GM06990 (cell line): ENCODE measurements around the gene YTHDF1.

Experiments used
- DNase-seq: peaks from one replicate; pipeline ENCODE4 v3.0.0-alpha.2; 2011; ENCODE audit not compliant: insufficient read length; ENCODE audit errors: extremely low read depth
- H3K27me3 ChIP-seq: replicated peaks from 2 replicates; pipeline ENCODE4 v1.6.0; 2011; ENCODE audit warnings: low read length; ENCODE audit not compliant: control insufficient read depth, insufficient read depth
- H3K36me3 ChIP-seq: 2 replicates; pipeline ENCODE4 v1.5.1; 2011; ENCODE audit warnings: low read length; ENCODE audit not compliant: control insufficient read depth, insufficient read depth
- H3K4me3 ChIP-seq: replicated peaks from 2 replicates; pipeline ENCODE4 v1.5.1; 2011; ENCODE audit warnings: low read depth, mild to moderate bottlenecking, control low read depth, low read length
- CTCF ChIP-seq: IDR thresholded peaks from 2 replicates; pipeline ENCODE4 v1.5.1; 2011; ENCODE audit warnings: low read length, control low read depth, mild to moderate bottlenecking, inconsistent platforms; ENCODE audit not compliant: insufficient read depth, poor library complexity, severe bottlenecking

Gene YTHDF1

GRCh38 chr20:63240004-63240403 lies 24.1 kb upstream of the YTHDF1 start:
- DNase-seq, result no peak
- TF ChIP-seq CTCF, result no peak
- H3K4me3 ChIP-seq, result no peak overlapping the region
- no peaks in the 10 kb centered on the region; the same call in 1 of the 2 replicates for H3K27me3 ChIP-seq
- no peaks in the 10 kb centered on the region for H3K36me3 ChIP-seq

GRCh38 chr20:63239431-63239830 lies 23.5 kb upstream of the YTHDF1 start:
- no peaks in the 10 kb centered on the region; the same call in 1 of the 2 replicates for H3K27me3 ChIP-seq
- H3K36me3 ChIP-seq, result no peaks in the 10 kb centered on the region
- DNase-seq, result no peak
- no peak overlapping the region for H3K4me3 ChIP-seq
- no peak for TF ChIP-seq CTCF

GRCh38 chr20:63238514-63239125 lies 22.7 kb upstream of the YTHDF1 start:
- peak; percentile 3 for TF ChIP-seq CTCF
- H3K27me3 ChIP-seq, result peaks cover 1% of the 10 kb centered on the region
- no peak overlapping the region for H3K4me3 ChIP-seq
- no peak for DNase-seq
- H3K36me3 ChIP-seq, result no peaks in the 10 kb centered on the region

GRCh38 chr20:63238031-63238430 lies 22.1 kb upstream of the YTHDF1 start:
- H3K4me3 ChIP-seq, result no peak overlapping the region
- peaks cover 1% of the 10 kb centered on the region for H3K27me3 ChIP-seq
- no peaks in the 10 kb centered on the region for H3K36me3 ChIP-seq
- no peak for TF ChIP-seq CTCF
- no peak for DNase-seq

- DNase-seq, result no peak
- TF ChIP-seq CTCF, result no peak
- Histone ChIP-seq H3K36me3 (no peaks in the 10 kb centered on the region), H3K4me3 (no peak overlapping the region), H3K27me3 (peaks cover 1% of the 10 kb centered on the region)
These were observed 20.3 kb upstream of the YTHDF1 start for GRCh38 chr20:63236116-63236837.
